ENCODE results near the gene DNAJC22. TPM values are rescaled to one million over a fixed set of nuclear protein-coding genes. Genes with fewer than 3 reads are reported as not detected.
A peak's percentile ranks its signal among the peaks of the same experiment; 100 is the strongest.
"Not testable (repeated sequence)": the region's sequence is repeated elsewhere in the genome, so short reads cannot be mapped to it uniquely, and the experiment has no call there.

Gene DNAJC22
- total and polyA plus RNA-seq, 2 donors (not counting 1 experiment from before 2014, with no cell fraction given), result not detected

DNA sequence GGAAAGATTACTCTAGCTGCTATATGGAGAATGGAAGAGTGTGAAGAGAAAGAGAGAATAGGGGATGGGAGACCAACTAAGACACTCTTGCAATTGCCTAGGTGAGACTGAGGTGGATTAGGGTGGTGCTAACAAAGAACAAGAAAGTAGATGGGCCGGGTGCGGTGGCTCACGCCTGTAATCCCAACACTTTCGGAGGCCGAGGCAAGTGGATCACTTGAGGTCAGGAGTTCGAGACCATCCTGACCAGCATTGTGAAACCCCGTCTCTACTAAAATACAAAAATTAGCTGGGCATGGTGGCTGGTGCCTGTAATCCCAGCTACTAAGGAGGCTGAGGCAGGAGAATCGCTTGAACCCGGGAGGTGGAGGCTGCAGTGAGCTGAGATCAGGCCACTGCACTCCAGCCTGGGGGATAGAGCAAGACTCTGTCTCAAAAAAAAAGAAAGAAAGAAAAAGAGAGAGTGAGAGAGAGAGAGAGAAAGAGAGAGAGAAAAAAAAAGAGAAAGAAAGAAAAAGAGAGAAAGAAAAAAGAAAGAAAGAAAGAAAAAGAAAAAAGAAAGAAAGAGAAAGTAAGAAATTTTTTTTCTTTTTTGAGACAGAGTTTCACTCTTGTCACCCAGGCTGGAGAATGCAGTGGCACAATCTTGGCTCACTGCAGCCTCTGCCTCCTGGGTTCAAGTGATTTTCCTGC, 26.1 kb upstream of the DNAJC22 start:
- peaks cover 12 to 18% of the 10 kb centered on the region in 2 donors for H3K4me1 ChIP-seq (ENCODE audit: control insufficient read depth in 2 of 2, insufficient read depth in 2 of 2, low read length in 2 of 2)
- H3K27me3 Mint-ChIP-seq; ATAC-seq (ENCODE audit: low read depth); H3K4me2 ChIP-seq (replicated peaks; ENCODE audit: low read depth, low read length, poor library complexity, severe bottlenecking); H3K9me3 ChIP-seq (ENCODE audit: control extremely low read depth in 1 of 3, control insufficient read depth in 2 of 3, insufficient read depth in 1 of 3, low read length in 2 of 3); H3K9me3 Mint-ChIP-seq (ENCODE audit: insufficient read depth); H4K20me1 ChIP-seq (ENCODE audit: control insufficient read depth, insufficient read depth, low read length, poor library complexity, severe bottlenecking); intact Hi-C loops (cut with micrococcal nuclease); H2AFZ ChIP-seq (ENCODE audit: insufficient read depth, low read depth, low read length, poor library complexity, severe bottlenecking); H3K27ac ChIP-seq (ENCODE audit: low read length in 2 of 2); H3K36me3 ChIP-seq (replicated peaks in 1 of 2; ENCODE audit: control extremely low read depth in 1 of 2, control insufficient read depth in 1 of 2, extremely low read depth in 1 of 2, insufficient read depth in 2 of 2, low read length in 1 of 2); DNase-seq; H3K27me3 ChIP-seq (replicated peaks in 1 of 4; ENCODE audit: control extremely low read depth in 1 of 4, control insufficient read depth in 3 of 4, insufficient read depth in 4 of 4, low read length in 3 of 4); POLR2A ChIA-PET; H3K9ac ChIP-seq (ENCODE audit: low read length); H3K4me3 ChIP-seq (ENCODE audit: control extremely low read depth in 1 of 5, extremely low read depth in 1 of 5, insufficient read depth in 1 of 5, low read depth in 2 of 5, low read length in 4 of 5); H3K79me2 ChIP-seq (ENCODE audit: control insufficient read depth, insufficient read depth, low read length): not testable (repeated sequence)
- TF ChIP-seq, protein P1, sequence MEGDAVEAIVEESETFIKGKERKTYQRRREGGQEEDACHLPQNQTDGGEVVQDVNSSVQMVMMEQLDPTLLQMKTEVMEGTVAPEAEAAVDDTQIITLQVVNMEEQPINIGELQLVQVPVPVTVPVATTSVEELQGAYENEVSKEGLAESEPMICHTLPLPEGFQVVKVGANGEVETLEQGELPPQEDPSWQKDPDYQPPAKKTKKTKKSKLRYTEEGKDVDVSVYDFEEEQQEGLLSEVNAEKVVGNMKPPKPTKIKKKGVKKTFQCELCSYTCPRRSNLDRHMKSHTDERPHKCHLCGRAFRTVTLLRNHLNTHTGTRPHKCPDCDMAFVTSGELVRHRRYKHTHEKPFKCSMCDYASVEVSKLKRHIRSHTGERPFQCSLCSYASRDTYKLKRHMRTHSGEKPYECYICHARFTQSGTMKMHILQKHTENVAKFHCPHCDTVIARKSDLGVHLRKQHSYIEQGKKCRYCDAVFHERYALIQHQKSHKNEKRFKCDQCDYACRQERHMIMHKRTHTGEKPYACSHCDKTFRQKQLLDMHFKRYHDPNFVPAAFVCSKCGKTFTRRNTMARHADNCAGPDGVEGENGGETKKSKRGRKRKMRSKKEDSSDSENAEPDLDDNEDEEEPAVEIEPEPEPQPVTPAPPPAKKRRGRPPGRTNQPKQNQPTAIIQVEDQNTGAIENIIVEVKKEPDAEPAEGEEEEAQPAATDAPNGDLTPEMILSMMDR (IDR thresholded peaks at IDR 0.05), result peak; percentile 16
- Mint-ChIP-seq H3K4me1 (peaks cover 23% of the 10 kb centered on the region), H3K27ac (peak overlapping the region; percentile 2), H3K4me3 (peak overlapping the region; percentile 1)
- CTCF ChIA-PET, result interaction anchor here (1.5 kb wide), 1 partner anchor 24 kb away, joined by 4 read pairs; no protein-coding TSS in a partner anchor
- WGBS (ENCODE audit: insufficient coverage), result 100% methylated on average over 3 of the region's 9 CpGs

DNA sequence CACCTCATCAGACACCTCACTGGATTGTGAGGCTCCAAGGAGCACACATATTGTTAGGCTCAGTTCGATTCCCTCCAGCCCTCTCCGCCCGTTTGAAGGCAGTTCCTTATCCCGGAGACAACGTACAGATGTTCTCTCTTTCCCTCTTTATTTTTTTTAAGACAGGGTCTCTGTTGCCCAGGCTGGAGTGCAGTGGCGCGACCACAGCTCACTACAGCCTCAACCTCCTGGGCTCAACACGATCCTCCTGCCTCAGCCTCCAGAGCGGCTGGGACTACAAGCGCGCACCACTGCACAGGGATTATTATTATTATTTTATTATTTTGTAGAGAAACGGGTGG, 24.4 kb upstream of the DNAJC22 start:
- peaks cover 12 to 18% of the 10 kb centered on the region in 2 donors for H3K4me1 ChIP-seq (ENCODE audit: control insufficient read depth in 2 of 2, insufficient read depth in 2 of 2, low read length in 2 of 2)
- DNase-seq, result no peak
- TF ChIP-seq, protein P1 (IDR thresholded peaks at IDR 0.05), result no peak
- TF ChIP-seq EZH2 (IDR thresholded peaks at IDR 0.05; ENCODE audit: borderline replicate concordance, insufficient read depth, low read depth, low read length, poor library complexity, severe bottlenecking), result no peak
- H3K27ac Mint-ChIP-seq, result peak overlapping the region; percentile 74
- 58% methylated on average over 7 of the region's 12 CpGs for WGBS (ENCODE audit: insufficient coverage)
- peak overlapping the region; percentile 95 for H3K4me2 ChIP-seq (replicated peaks; ENCODE audit: low read depth, low read length, poor library complexity, severe bottlenecking)
- no peaks in the 10 kb centered on the region for H3K36me3 ChIP-seq (replicated peaks in 1 of 2; ENCODE audit: control extremely low read depth in 1 of 2, control insufficient read depth in 1 of 2, extremely low read depth in 1 of 2, insufficient read depth in 2 of 2, low read length in 1 of 2)
- H3K27me3 ChIP-seq (replicated peaks in 1 of 4; ENCODE audit: control extremely low read depth in 1 of 4, control insufficient read depth in 3 of 4, insufficient read depth in 4 of 4, low read length in 3 of 4), result no peaks in the 10 kb centered on the region
- intact Hi-C loops (cut with micrococcal nuclease), result loop anchor here (1.0 to 2.0 kb wide), 2 partner anchors 15 to 470 kb away; partner anchors contain the start of genes C1QL4 and DDX23
- no peaks in the 10 kb centered on the region for H4K20me1 ChIP-seq (ENCODE audit: control insufficient read depth, insufficient read depth, low read length, poor library complexity, severe bottlenecking)
- peak overlapping the region; percentile 71 for H3K9ac ChIP-seq (ENCODE audit: low read length)
- H3K9me3 Mint-ChIP-seq (ENCODE audit: insufficient read depth), result no peaks in the 10 kb centered on the region
- CTCF ChIA-PET, result interaction anchor here (1.2 to 3.5 kb wide), 10 partner anchors 9 to 192 kb away, joined by 3 to 20 read pairs (median 12); partner anchors contain the start of genes C1QL4, DNAJC22 and SPATS2
- peaks cover 0 to 3% (median 0%) of the 10 kb centered on the region in 3 donors for H3K9me3 ChIP-seq (ENCODE audit: control extremely low read depth in 1 of 3, control insufficient read depth in 2 of 3, insufficient read depth in 1 of 3, low read length in 2 of 3)
- POLR2A ChIA-PET, result interaction anchor here (0.5 to 1.5 kb wide), 7 partner anchors 9 to 245 kb away, joined by 3 to 9 read pairs (median 3); partner anchors contain the start of genes DNAJC22 and MCRS1
- peaks cover 6% of the 10 kb centered on the region for H3K79me2 ChIP-seq (ENCODE audit: control insufficient read depth, insufficient read depth, low read length)
- peaks cover 23% of the 10 kb centered on the region for H3K4me1 Mint-ChIP-seq
- no peak for ATAC-seq (ENCODE audit: low read depth)
- H3K4me3 ChIP-seq (ENCODE audit: control extremely low read depth in 1 of 5, extremely low read depth in 1 of 5, insufficient read depth in 1 of 5, low read depth in 2 of 5, low read length in 4 of 5), result peak overlapping the region; percentile 47 to 85 (median 70)
- peak overlapping the region; percentile 98 for H2AFZ ChIP-seq (ENCODE audit: insufficient read depth, low read depth, low read length, poor library complexity, severe bottlenecking)
- no peaks in the 10 kb centered on the region for H3K27me3 Mint-ChIP-seq
- peak overlapping the region; percentile 99 for H3K4me3 Mint-ChIP-seq
- H3K27ac ChIP-seq (ENCODE audit: low read length in 2 of 2), result peak overlapping the region; percentile 40 to 74

Data from B cell (primary cell).